HCT116 (cell line): ENCODE measurements around the gene LYSMD2. TPM values are rescaled to one million over a fixed set of nuclear protein-coding genes. Genes with fewer than 3 reads are reported as not detected.

Experiments used
- ATAC-seq: fragments of 200-7000 bp; cut with Tn5 transposase; 2 replicates; pipeline ENCODE4 v1.9.1; 2020; ENCODE audit warnings: mild to moderate bottlenecking, moderate library complexity
- BruUV-seq: library from RNA; stranded (reverse); fragments of 400-500 nt; replicated peaks from 2 replicates; lab custom pipeline; 2021; lab: Mats Ljungman, UMichigan
- CTCF ChIA-PET: fragments of 300-600 bp; sonication (Branson Sonifier 250); formaldehyde crosslinking; loops from one replicate; lab custom pipeline; 2021; ENCODE audit warnings: antibody characterized with exemption; lab: Charles Lee
- POLR2A ChIA-PET: fragments of 300-600, 350-600 bp; sonication (Branson Sonifier 250); formaldehyde crosslinking; loops from one replicate; lab custom pipeline; 2021; ENCODE audit warnings: antibody characterized with exemption; lab: Charles Lee
- RAD21 ChIA-PET, 2 experiments: fragments of 300-600 bp; sonication (Branson Sonifier 250); formaldehyde crosslinking; loops; one replicate each; lab custom pipeline; 2023; ENCODE audit warnings: low total read pairs in 2 of 2; ENCODE audit not compliant: uncharacterized antibody in 2 of 2, unreplicated experiment in 2 of 2, low non-redundant PET in 1 of 2; lab: Charles Lee
- DNase-seq: peaks from one replicate; pipeline ENCODE4 v3.0.0-alpha.2; 2010; ENCODE audit warnings: low read depth, low spot score
- H2AFZ ChIP-seq: fragments of 200-600 bp; shearing (Covaris generic), sonication (generic); 2 replicates; pipeline ENCODE4 v1.6.1; 2017; ENCODE audit warnings: low read depth, mixed run types, mixed read lengths, antibody characterized with exemption, low read length; ENCODE audit not compliant: poor library complexity, severe bottlenecking
- H3K27ac ChIP-seq: 2 replicates; pipeline ENCODE4 v1.5.1; 2012; ENCODE audit warnings: low read depth, low read length
- H3K27me3 ChIP-seq: fragments of 200-600 bp; sonication (generic); 2 replicates; pipeline ENCODE4 v1.6.1; 2016; ENCODE audit warnings: mixed run types, low read length, mixed read lengths; ENCODE audit not compliant: insufficient read depth
- H3K36me3 ChIP-seq, 2 experiments: fragments of 200-500 bp in 1 of 2; fragments of 200-600 bp in 1 of 2; sonication (Bioruptor generic) in 1 of 2; sonication (generic) in 1 of 2; 2 replicates each; pipeline versions ENCODE4 v1.5.1 to v1.6.1; 2014 to 2016; ENCODE audit warnings: low read length in 2 of 2, inconsistent platforms in 1 of 2, mixed read lengths in 1 of 2, mixed run types in 1 of 2; ENCODE audit not compliant: insufficient read depth in 2 of 2, control insufficient read depth in 1 of 2
- H3K4me1 ChIP-seq, 2 experiments: fragments of 200-600 bp in 1 of 2; sonication (generic) in 1 of 2; 2 replicates each; pipeline versions ENCODE4 v1.5.1 to v1.6.1; 2012 to 2017; ENCODE audit warnings: low read length in 2 of 2, inconsistent platforms in 1 of 2, mild to moderate bottlenecking in 1 of 2, mixed read lengths in 1 of 2, mixed run types in 1 of 2, moderate library complexity in 1 of 2; ENCODE audit not compliant: insufficient read depth in 2 of 2, control insufficient read depth in 1 of 2
- H3K4me2 ChIP-seq: fragments of 200-600 bp; sonication (generic); 2 replicates; pipeline ENCODE4 v1.6.1; 2017; ENCODE audit warnings: mixed run types, low read length, mixed read lengths
- H3K4me3 ChIP-seq, 2 experiments: fragments of 200-600 bp in 1 of 2; sonication (generic) in 1 of 2; replicated peaks in 1 of 2; 2 replicates each; pipeline ENCODE4 v1.5.1; 2011 to 2016; ENCODE audit warnings: low read length in 2 of 2, control low read depth in 1 of 2, low read depth in 1 of 2, mild to moderate bottlenecking in 1 of 2, mixed read lengths in 1 of 2, mixed run types in 1 of 2
- H3K79me2 ChIP-seq: fragments of 200-600 bp; sonication (generic); 2 replicates; pipeline ENCODE4 v1.6.1; 2017; ENCODE audit warnings: mild to moderate bottlenecking, mixed run types, low read length, moderate library complexity, mixed read lengths; ENCODE audit not compliant: insufficient read depth
- H3K9ac ChIP-seq: fragments of 200-600 bp; sonication (generic); 2 replicates; pipeline ENCODE4 v1.6.1; 2016; ENCODE audit warnings: low read length, mixed read lengths
- H3K9me2 ChIP-seq: fragments of 200-600 bp; sonication (generic), shearing (Covaris generic); 2 replicates; pipeline ENCODE4 v1.6.1; 2017; ENCODE audit warnings: mixed run types, mild to moderate bottlenecking, moderate library complexity; ENCODE audit not compliant: insufficient read depth
- H3K9me3 ChIP-seq, 2 experiments: fragments of 200-500 bp in 1 of 2; fragments of 200-600 bp in 1 of 2; sonication (Bioruptor generic) in 1 of 2; sonication (generic) in 1 of 2; 2 replicates each; pipeline ENCODE4 v1.6.1; 2014 to 2017; ENCODE audit warnings: low read length in 2 of 2, mixed read lengths in 2 of 2, inconsistent platforms in 1 of 2, low read depth in 1 of 2, mild to moderate bottlenecking in 1 of 2, mixed run types in 1 of 2, moderate library complexity in 1 of 2; ENCODE audit not compliant: control insufficient read depth in 1 of 2, insufficient read depth in 1 of 2
- H4K20me1 ChIP-seq: fragments of 200-600 bp; sonication (generic), shearing (Covaris generic); 2 replicates; pipeline ENCODE4 v1.6.1; 2017; ENCODE audit warnings: mixed run types, mild to moderate bottlenecking, moderate library complexity; ENCODE audit not compliant: insufficient read depth
- ELF1 ChIP-seq: IDR thresholded peaks from 2 replicates; pipeline ENCODE4 v1.6.1; 2012; ENCODE audit warnings: low read depth, borderline replicate concordance
- EZH2 ChIP-seq: fragments of 200-600 bp; sonication (generic); IDR thresholded peaks from 2 replicates; pipeline ENCODE4 v1.6.1; 2017; ENCODE audit warnings: antibody characterized with exemption, mixed run types
- MAX ChIP-seq: IDR thresholded peaks from 2 replicates; pipeline ENCODE4 v1.6.1; 2012
- POLR2A ChIP-seq: IDR thresholded peaks from 2 replicates; pipeline ENCODE4 v1.7.0; 2011; ENCODE audit warnings: borderline replicate concordance; ENCODE audit not compliant: insufficient read depth, insufficient read length; ENCODE audit errors: extremely low read depth
- POLR2AphosphoS5 ChIP-seq: IDR thresholded peaks from 2 replicates; pipeline ENCODE4 v1.6.1; 2011; ENCODE audit warnings: mild to moderate bottlenecking, low read depth, low read length, moderate library complexity
- YY1 ChIP-seq: IDR thresholded peaks from 2 replicates; pipeline ENCODE4 v1.6.1; 2011; ENCODE audit warnings: low read length, low read depth, moderate library complexity, mild to moderate bottlenecking; ENCODE audit not compliant: insufficient replicate concordance; ENCODE audit errors: extremely low read depth
- ZFX ChIP-seq: fragments of 450-650 bp; IDR thresholded peaks from 2 replicates; pipeline ENCODE4 v1.6.1; 2017
- intact Hi-C: fragments of 100-400 bp; cut with micrococcal nuclease; formaldehyde crosslinking; loops from 2 replicates; pipeline ENCODE4 v1.10.0; 2022
- total RNA-seq: library from RNA; stranded (reverse); gene quantifications from one replicate; pipeline ENCODE4 v1.2.1, GENCODE V29; 2021; ENCODE audit not compliant: unreplicated experiment

LYSMD2 gene
- total RNA-seq, 1 experiment from 2014 or later: 10.8 TPM

- intact Hi-C loops: no loop called here
- Histone ChIP-seq H3K27me3 (no peaks in the 10 kb centered on the region), H3K9ac (peak overlapping the region; percentile 35), H2AFZ (peak overlapping the region; percentile 71), H3K79me2 (no peaks in the 10 kb centered on the region), H3K9me3 (no peaks in the 10 kb centered on the region), H3K4me3 (peak overlapping the region; percentile 61), H3K9me2 (no peaks in the 10 kb centered on the region), H3K4me2 (peak overlapping the region; percentile 89), H3K36me3 (no peaks in the 10 kb centered on the region), H4K20me1 (no peaks in the 10 kb centered on the region), H3K4me1 (peaks cover 4 to 14% of the 10 kb centered on the region in 2 experiments; a peak in 3 of 4 replicates), H3K27ac (no peak overlapping the region; the same call in 1 of the 2 replicates)
- ATAC-seq (peak; percentile 68), DNase-seq (no peak)
- ChIA-PET RAD21 (interaction anchor here in 1 of 2 experiments (1.0 kb wide), 1 partner anchor 102 kb away, joined by 3 read pairs; no protein-coding TSS in a partner anchor), POLR2A (no interaction called here), CTCF (no interaction called here)
- BruUV-seq: no TSS peak
- no peak for TF ChIP-seq ELF1
- no peak; the same call in 1 of the 2 replicates for TF ChIP-seq MAX
- TF ChIP-seq POLR2AphosphoS5: no peak
- TF ChIP-seq POLR2A: no peak
- peak; percentile 67 for TF ChIP-seq ZFX
- TF ChIP-seq YY1: no peak
- no peak for TF ChIP-seq EZH2
Measured at GRCh38 chr15:51751697-51752683, 14.5 kb upstream of the LYSMD2 start.
